GM12891 (cell line): ENCODE data around the gene KIAA1755.

Source experiments
- PAX5 ChIP-seq: IDR thresholded peaks from 2 replicates; pipeline ENCODE4 v1.6.1; 2011; ENCODE audit warnings: low read length, moderate library complexity, mild to moderate bottlenecking; ENCODE audit not compliant: insufficient read depth, severe bottlenecking
- POLR2A ChIP-seq: IDR thresholded peaks from 2 replicates; pipeline ENCODE4 v1.6.1; 2011; ENCODE audit warnings: low read depth, low read length, control low read depth
- POLR2AphosphoS5 ChIP-seq: IDR thresholded peaks from 2 replicates; pipeline ENCODE4 v1.6.1; 2011; ENCODE audit warnings: low read depth, low read length, control low read depth
- POU2F2 ChIP-seq: IDR thresholded peaks from 2 replicates; pipeline ENCODE4 v1.6.1; 2011; ENCODE audit warnings: low read depth, mild to moderate bottlenecking, control low read depth, low read length, moderate library complexity
- SPI1 ChIP-seq: IDR thresholded peaks from 2 replicates; pipeline ENCODE4 v1.6.1; 2011; ENCODE audit warnings: low read depth, low read length, control low read depth
- TAF1 ChIP-seq: IDR thresholded peaks from 2 replicates; pipeline ENCODE4 v1.6.1; 2011; ENCODE audit warnings: low read depth, low read length, control low read depth

DNA sequence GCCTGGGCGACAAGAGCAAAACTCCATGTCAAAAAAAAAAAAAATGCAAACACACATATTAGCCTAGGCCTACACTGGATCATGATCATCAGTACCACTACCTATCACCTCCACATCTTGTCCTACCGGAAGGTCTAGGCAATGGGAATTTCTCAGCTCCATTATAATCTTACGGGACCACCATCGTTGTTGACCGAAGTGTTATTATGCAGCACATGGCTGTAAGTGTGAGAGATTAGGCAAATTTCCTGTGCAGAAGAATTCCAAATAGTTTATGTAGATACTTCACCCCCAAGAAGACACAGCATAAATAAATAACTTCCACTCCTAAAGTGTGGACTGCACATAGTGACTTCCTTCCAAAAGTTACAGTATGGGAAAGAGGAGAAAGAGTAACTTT is 16.8 kb upstream of the KIAA1755 start:
- TF ChIP-seq POLR2A (no peak), POLR2AphosphoS5 (no peak), TAF1 (no peak), SPI1 (no peak), PAX5 (no peak), POU2F2 (no peak)
